ENCODE data around the gene LSR. TPM values are rescaled to one million over a fixed set of nuclear protein-coding genes. Genes with fewer than 3 reads are reported as not detected.

The LSR gene
- total RNA-seq, 1 donor from 2014 or later: 79.4 TPM

- Histone ChIP-seq H3K36me3 (peaks cover 58 to 65% of the 10 kb centered on the region in 2 donors), H3K27me3 (no peaks in the 10 kb centered on the region)
- DNase-seq (ENCODE audit: low spot score in 2 of 2): no peak
Measured at GRCh38 chr19:35272122-35272719, 23.4 kb downstream of the LSR start.

GRCh38 chr19:35272954-35273649 is 24.3 kb downstream of the LSR start:
- DNase-seq (ENCODE audit: low spot score in 2 of 2): no peak
- Histone ChIP-seq H3K4me3 (no peak overlapping the region), H3K27ac (no peak overlapping the region), H3K9me3 (no peaks in the 10 kb centered on the region), H3K36me3 (peaks cover 62 to 72% of the 10 kb centered on the region in 2 donors), H3K4me1 (peaks cover 6 to 7% of the 10 kb centered on the region in 2 donors), H3K27me3 (no peaks in the 10 kb centered on the region)
- TF ChIP-seq CTCF (IDR thresholded peaks at IDR 0.05): no peak
- intact Hi-C loops (cut with DNase I): no loop called here

More at GRCh38 chr19:35272122-35272719, 23.4 kb downstream of the LSR start:
- no peak for TF ChIP-seq CTCF (IDR thresholded peaks at IDR 0.05)
- intact Hi-C loops (cut with DNase I): no loop called here
- no peak overlapping the region for H3K4me3 ChIP-seq
- H3K9me3 ChIP-seq: no peaks in the 10 kb centered on the region
- H3K27ac ChIP-seq: no peak overlapping the region
- H3K4me1 ChIP-seq: peaks cover 6 to 7% of the 10 kb centered on the region in 2 donors

- intact Hi-C loops (cut with DNase I): no loop called here
- H3K36me3 ChIP-seq: peaks cover 67 to 79% of the 10 kb centered on the region in 2 donors
- no peak for TF ChIP-seq CTCF (IDR thresholded peaks at IDR 0.05)
- no peaks in the 10 kb centered on the region for H3K9me3 ChIP-seq
- peaks cover 6 to 7% of the 10 kb centered on the region in 2 donors for H3K4me1 ChIP-seq
- no peaks in the 10 kb centered on the region for H3K27me3 ChIP-seq
- no peak for DNase-seq (ENCODE audit: low spot score in 2 of 2)
- no peak overlapping the region for H3K27ac ChIP-seq
- H3K4me3 ChIP-seq: no peak overlapping the region
Measured at GRCh38 chr19:35273686-35274259, 25.0 kb downstream of the LSR start.

- Histone ChIP-seq H3K36me3 (peaks cover 72 to 84% of the 10 kb centered on the region in 2 donors), H3K9me3 (no peaks in the 10 kb centered on the region), H3K4me3 (no peak overlapping the region), H3K4me1 (peaks cover 6 to 7% of the 10 kb centered on the region in 2 donors), H3K27ac (no peak overlapping the region), H3K27me3 (no peaks in the 10 kb centered on the region)
- TF ChIP-seq CTCF (IDR thresholded peaks at IDR 0.05): no peak
- intact Hi-C loops (cut with DNase I): no loop called here
- DNase-seq (ENCODE audit: low spot score in 2 of 2): no peak
Measured at GRCh38 chr19:35274323-35274722, 25.5 kb downstream of the LSR start.

- no peak for DNase-seq (ENCODE audit: low spot score in 2 of 2)
- Histone ChIP-seq H3K9me3 (no peaks in the 10 kb centered on the region), H3K4me3 (no peak overlapping the region), H3K36me3 (peaks cover 61 to 72% of the 10 kb centered on the region in 2 donors), H3K4me1 (no peaks in the 10 kb centered on the region), H3K27me3 (no peaks in the 10 kb centered on the region), H3K27ac (no peak overlapping the region)
- intact Hi-C loops (cut with DNase I): no loop called here
- TF ChIP-seq CTCF (IDR thresholded peaks at IDR 0.05): no peak
Measured at GRCh38 chr19:35276706-35277281, 28.0 kb downstream of the LSR start.
